C1 segment of cervical spinal cord (tissue), 14 donors: Measurements from ENCODE around the gene SMIM10L2A.
"Not testable (repeated sequence)": the region's sequence is repeated elsewhere in the genome, so short reads cannot be mapped to it uniquely, and the experiment has no call there.

Source experiments
- DNase-seq, 14 donors: peaks; one replicate each; lab custom pipeline; 2025; lab: John Stamatoyannopoulos, UW

SMIM10L2A gene

GRCh38 chrX:135422810-135423168 is 1.0 kb downstream of the SMIM10L2A start:
- DNase-seq, result not testable (repeated sequence)

- DNase-seq, result not testable (repeated sequence)
Observed at GRCh38 chrX:135423173-135423864, 1.6 kb downstream of the SMIM10L2A start.

GRCh38 chrX:135424469-135424868 is 2.7 kb downstream of the SMIM10L2A start:
- DNase-seq, result no peak

- DNase-seq, result no peak
Observed at GRCh38 chrX:135425026-135425965, 3.6 kb downstream of the SMIM10L2A start.

- no peak for DNase-seq
Observed at GRCh38 chrX:135429429-135429828, 7.7 kb downstream of the SMIM10L2A start.

GRCh38 chrX:135431886-135432285 is 10.1 kb downstream of the SMIM10L2A start:
- no peak for DNase-seq

GRCh38 chrX:135432453-135432852 is 10.7 kb downstream of the SMIM10L2A start:
- no peak for DNase-seq

- no peak for DNase-seq
Observed at GRCh38 chrX:135432881-135433521, 11.3 kb downstream of the SMIM10L2A start.

GRCh38 chrX:135433531-135434257 is 11.9 kb downstream of the SMIM10L2A start:
- DNase-seq, result no peak

GRCh38 chrX:135434258-135435138 is 12.8 kb downstream of the SMIM10L2A start:
- no peak for DNase-seq

- no peak for DNase-seq
Observed at GRCh38 chrX:135435139-135435922, 13.6 kb downstream of the SMIM10L2A start.

- no peak for DNase-seq
Observed at GRCh38 chrX:135435933-135436332, 14.2 kb downstream of the SMIM10L2A start.

- DNase-seq, result no peak
Observed at GRCh38 chrX:135436456-135436855, 14.7 kb downstream of the SMIM10L2A start.

- DNase-seq, result no peak
Observed at GRCh38 chrX:135436966-135437866, 15.5 kb downstream of the SMIM10L2A start.

- no peak for DNase-seq
Observed at GRCh38 chrX:135437867-135438733, 16.4 kb downstream of the SMIM10L2A start.

GRCh38 chrX:135438734-135439043 is 16.9 kb downstream of the SMIM10L2A start:
- no peak for DNase-seq

- DNase-seq, result no peak
Observed at GRCh38 chrX:135449637-135450550, 28.1 kb downstream of the SMIM10L2A start.
